Natural killer cell (primary cell): ENCODE results near the gene RPP30. TPM values are rescaled to one million over a fixed set of nuclear protein-coding genes. Genes with fewer than 3 reads are reported as not detected.
A peak's percentile ranks its signal among the peaks of the same experiment; 100 is the strongest.

ENCODE experiments used
- ATAC-seq, 3 donors: fragments of 150-1000 bp in 2 of 3; fragments of 200-7000 bp in 1 of 3; cut with Tn5 transposase; 1 replicate in 1 of 3; 2 replicates in 2 of 3; pipeline ENCODE4 v1.10.0; 2021; ENCODE audit warnings: mild to moderate bottlenecking in 2 of 3, moderate library complexity in 2 of 3
- DNase-seq, 2 donors: peaks; one replicate each; pipeline versions ENCODE4 v3.0.0 to v3.0.0-alpha.2; 2013 to 2021; ENCODE audit warnings: mixed read lengths in 1 of 2
- H3K27ac ChIP-seq: one replicate; pipeline ENCODE4 v1.5.1; 2013; ENCODE audit warnings: mild to moderate bottlenecking, low read length
- H3K27me3 ChIP-seq: one replicate; pipeline ENCODE4 v1.6.1; 2013; ENCODE audit warnings: low read length; ENCODE audit not compliant: control insufficient read depth, insufficient read depth
- H3K36me3 ChIP-seq: one replicate; pipeline ENCODE4 v1.6.1; 2013; ENCODE audit warnings: low read length; ENCODE audit not compliant: control insufficient read depth, insufficient read depth
- H3K4me1 ChIP-seq: one replicate; pipeline ENCODE4 v1.6.1; 2013; ENCODE audit warnings: low read length; ENCODE audit not compliant: control insufficient read depth, insufficient read depth
- H3K4me3 ChIP-seq: one replicate; pipeline ENCODE4 v1.5.1; 2013; ENCODE audit warnings: low read length
- H3K9me3 ChIP-seq: one replicate; pipeline ENCODE4 v1.6.1; 2013; ENCODE audit warnings: low read length; ENCODE audit not compliant: control insufficient read depth, insufficient read depth
- H3K27ac Mint-ChIP-seq, 2 donors: one replicate each; pipeline ENCODE4 v1.8.0; 2022; ENCODE audit warnings: mild to moderate bottlenecking in 2 of 2, mixed read lengths in 2 of 2, moderate library complexity in 1 of 2
- H3K27me3 Mint-ChIP-seq, 2 donors: one replicate each; pipeline ENCODE4 v1.8.0; 2022; ENCODE audit warnings: low read depth in 2 of 2, mixed read lengths in 2 of 2
- H3K36me3 Mint-ChIP-seq: one replicate; pipeline ENCODE4 v1.8.0; 2022; ENCODE audit warnings: mixed read lengths
- H3K4me1 Mint-ChIP-seq, 2 donors: one replicate each; pipeline ENCODE4 v1.8.0; 2022; ENCODE audit warnings: mixed read lengths in 2 of 2
- H3K4me3 Mint-ChIP-seq: one replicate; pipeline ENCODE4 v1.8.0; 2022; ENCODE audit warnings: mild to moderate bottlenecking, moderate library complexity, mixed read lengths
- H3K9me3 Mint-ChIP-seq, 2 donors: one replicate each; pipeline ENCODE4 v1.8.0; 2022; ENCODE audit warnings: mixed read lengths in 2 of 2
- CTCF ChIP-seq: fragments of 200-600 bp; IDR thresholded peaks from one replicate; pipeline ENCODE4 v1.8.0; 2022; ENCODE audit warnings: antibody characterized with exemption
- WGBS: methylation state at CpG from one replicate; pipeline ENCODE4 v1.1.7; 2013; ENCODE audit warnings: missing lambda C conversion rate; ENCODE audit not compliant: insufficient coverage; 5-methylcytosine and 5-hydroxymethylcytosine counted together
- intact Hi-C: fragments of 100-400 bp; cut with micrococcal nuclease; formaldehyde crosslinking; loops from one replicate; pipeline ENCODE4 v1.14.2; 2022
- total RNA-seq, 4 donors: library from RNA; stranded (reverse); fragments of 120-200 nt in 1 of 4; gene quantifications; one replicate each; pipeline versions ENCODE4 v1.2.3 to v1.2.4, GENCODE V29; 2013 to 2022

The RPP30 gene
- total RNA-seq: 10 to 100 TPM; 22.6 to 32.5 (median 24.2) TPM
- 48.9 TPM for total RNA-seq (2013)

GRCh38 chr10:90871766-90872647 lies at the start of gene RPP30:
Gene RPP30 (plus strand): TSS chr10:90871974. CDS start chr10:90871987, 13 bp downstream.
- TF ChIP-seq CTCF: no peak
- Histone ChIP-seq H3K27me3 (no peaks in the 10 kb centered on the region), H3K4me1 (peaks cover 9% of the 10 kb centered on the region), H3K36me3 (peaks cover 12% of the 10 kb centered on the region), H3K27ac (no peak within 1 kb of the TSS), H3K9me3 (no peaks in the 10 kb centered on the region), H3K4me3 (peak within 1 kb of the TSS; percentile 77)
- no peaks in the 10 kb centered on the region for H3K9me3 Mint-ChIP-seq
- under 1% methylated on average over 43 of the region's 43 CpGs for WGBS
- peaks cover 9% of the 10 kb centered on the region for H3K36me3 Mint-ChIP-seq
- ATAC-seq (peak; percentile 96 to 99 (median 98)), DNase-seq (peak; percentile 73 to 85)
- peak within 1 kb of the TSS; percentile 94 for H3K4me3 Mint-ChIP-seq
- peaks cover 21 to 37% of the 10 kb centered on the region in 2 donors for H3K27me3 Mint-ChIP-seq
- H3K27ac Mint-ChIP-seq: peak within 1 kb of the TSS; percentile 73 to 85
- H3K4me1 Mint-ChIP-seq: peaks cover 24 to 28% of the 10 kb centered on the region in 2 donors
- intact Hi-C loops: no loop called here

- TF ChIP-seq CTCF: no peak
- no peaks in the 10 kb centered on the region for H3K4me1 ChIP-seq
- WGBS: 81% methylated on average over 1 of the region's 1 CpG
- H3K4me3 Mint-ChIP-seq: no peak overlapping the region
- intact Hi-C loops: no loop called here
- H3K4me3 ChIP-seq: no peak overlapping the region
- H3K36me3 ChIP-seq: no peaks in the 10 kb centered on the region
- H3K36me3 Mint-ChIP-seq: no peaks in the 10 kb centered on the region
- no peaks in the 10 kb centered on the region for H3K27me3 ChIP-seq
- H3K9me3 Mint-ChIP-seq: peaks cover 3 to 8% of the 10 kb centered on the region in 2 donors
- DNase-seq (no peak), ATAC-seq (no peak)
- no peaks in the 10 kb centered on the region for H3K9me3 ChIP-seq
- no peaks in the 10 kb centered on the region for H3K4me1 Mint-ChIP-seq
- peaks cover 0 to 6% of the 10 kb centered on the region in 2 donors for H3K27me3 Mint-ChIP-seq
- no peak overlapping the region for H3K27ac Mint-ChIP-seq
- no peak overlapping the region for H3K27ac ChIP-seq
Observed at GRCh38 chr10:90822508-90822907, 49.3 kb upstream of the RPP30 start.

GRCh38 chr10:90832111-90832510 lies 39.7 kb upstream of the RPP30 start:
- DNase-seq (no peak), ATAC-seq (peak in 1 of 3 donors; percentile 8)
- no peak overlapping the region for H3K4me3 ChIP-seq
- Mint-ChIP-seq H3K4me3 (no peak overlapping the region), H3K27ac (no peak overlapping the region), H3K27me3 (peaks cover 7 to 11% of the 10 kb centered on the region in 2 donors), H3K9me3 (no peaks in the 10 kb centered on the region), H3K36me3 (no peaks in the 10 kb centered on the region), H3K4me1 (no peaks in the 10 kb centered on the region)
- no peak overlapping the region for H3K27ac ChIP-seq
- intact Hi-C loops: no loop called here
- H3K27me3 ChIP-seq: no peaks in the 10 kb centered on the region
- 91% methylated on average over 17 of the region's 17 CpGs for WGBS
- TF ChIP-seq CTCF: no peak
- H3K4me1 ChIP-seq: no peaks in the 10 kb centered on the region
- H3K9me3 ChIP-seq: no peaks in the 10 kb centered on the region
- no peaks in the 10 kb centered on the region for H3K36me3 ChIP-seq
